Kidney (tissue), 14 donors: ENCODE data around the gene GPR143. TPM values are rescaled to one million over a fixed set of nuclear protein-coding genes. Genes with fewer than 3 reads are reported as not detected.

Source experiments
- DNase-seq, 5 donors: peaks; one replicate each; pipeline ENCODE4 v3.0.0-alpha.2; 2013 to 2020
- FAIRE-seq: peaks from 2 replicates; lab custom pipeline; 2012; peaks lifted over from hg19 to GRCh38; lab: Jason Lieb, UNC
- H3K27ac ChIP-seq, 2 donors: one replicate each; pipeline ENCODE4 v1.7.0; 2013; ENCODE audit warnings: low read depth in 2 of 2, low read length in 2 of 2, inconsistent platforms in 1 of 2
- H3K27me3 ChIP-seq: one replicate; pipeline ENCODE4 v1.7.1; 2013; ENCODE audit warnings: low read length, inconsistent platforms; ENCODE audit not compliant: control insufficient read depth, insufficient read depth
- H3K36me3 ChIP-seq, 3 donors: one replicate each; pipeline versions ENCODE4 v1.7.0 to v1.7.1; 2013; ENCODE audit warnings: low read length in 3 of 3, control low read depth in 1 of 3, inconsistent platforms in 1 of 3; ENCODE audit not compliant: insufficient read depth in 3 of 3, control insufficient read depth in 2 of 3
- H3K4me1 ChIP-seq, 3 donors: one replicate each; pipeline versions ENCODE4 v1.7.0 to v1.7.1; 2013; ENCODE audit warnings: low read length in 3 of 3, inconsistent platforms in 1 of 3, low read depth in 1 of 3; ENCODE audit not compliant: control insufficient read depth in 2 of 3, insufficient read depth in 2 of 3
- H3K4me3 ChIP-seq, 3 donors: one replicate each; pipeline versions ENCODE4 v1.7.0 to v1.8.1; 2013; ENCODE audit warnings: low read length in 3 of 3, control low read depth in 1 of 3, inconsistent platforms in 1 of 3
- H3K9ac ChIP-seq, 3 donors: one replicate each; pipeline versions ENCODE4 v1.7.0 to v1.7.1; 2013; ENCODE audit warnings: low read length in 3 of 3, control low read depth in 1 of 3, inconsistent platforms in 1 of 3
- H3K9me3 ChIP-seq, 3 donors: one replicate each; pipeline versions ENCODE4 v1.7.0 to v1.7.1; 2013; ENCODE audit warnings: low read length in 3 of 3, control low read depth in 1 of 3, inconsistent platforms in 1 of 3; ENCODE audit not compliant: control insufficient read depth in 2 of 3, insufficient read depth in 1 of 3
- CTCF ChIP-seq: IDR thresholded peaks from 3 replicates; pipeline ENCODE4 v1.5.1; 2012; ENCODE audit warnings: mild to moderate bottlenecking, moderate library complexity, borderline replicate concordance; ENCODE audit not compliant: insufficient read depth; ENCODE audit errors: extremely low read depth
- intact Hi-C: fragments of 100-400 bp; cut with DNase I; formaldehyde crosslinking; loops from one replicate; pipeline ENCODE4 v1.11.1; 2022
- polyA plus RNA-seq: library from polyadenylated mRNA; stranded (reverse); fragments of 350-450 nt; fragmentation: Illumina TruSeq; extraction: RNeasy Lipid Tissue Mini Kit (QIAGEN cat#74804); gene quantifications from one replicate; pipeline ENCODE4 v1.2.3, GENCODE V29; 2014; ENCODE audit warnings: low read depth, low replicate concordance; ENCODE audit not compliant: insufficient read depth
- total RNA-seq: library from RNA; stranded (reverse); fragmentation: NEBNext Ultra II Directional; extraction: Animal tissue kit (Norgen Biotek cat#: 25700); gene quantifications from one replicate; pipeline ENCODE4 v1.2.1, GENCODE V29; 2021
- donor health status: control.
- donor health status: control.
- donor health status: control.
- donor health status: control.
- donor health status: control.
- donor health status: DM: yes; HTN: yes; CAD: no.
- donor health status: Normal renal cell carcinoma (clear cell type).

GPR143 gene
- total and polyA plus RNA-seq, 2 donors from 2014 or later, result 8.2 to 8.7 TPM

DNA sequence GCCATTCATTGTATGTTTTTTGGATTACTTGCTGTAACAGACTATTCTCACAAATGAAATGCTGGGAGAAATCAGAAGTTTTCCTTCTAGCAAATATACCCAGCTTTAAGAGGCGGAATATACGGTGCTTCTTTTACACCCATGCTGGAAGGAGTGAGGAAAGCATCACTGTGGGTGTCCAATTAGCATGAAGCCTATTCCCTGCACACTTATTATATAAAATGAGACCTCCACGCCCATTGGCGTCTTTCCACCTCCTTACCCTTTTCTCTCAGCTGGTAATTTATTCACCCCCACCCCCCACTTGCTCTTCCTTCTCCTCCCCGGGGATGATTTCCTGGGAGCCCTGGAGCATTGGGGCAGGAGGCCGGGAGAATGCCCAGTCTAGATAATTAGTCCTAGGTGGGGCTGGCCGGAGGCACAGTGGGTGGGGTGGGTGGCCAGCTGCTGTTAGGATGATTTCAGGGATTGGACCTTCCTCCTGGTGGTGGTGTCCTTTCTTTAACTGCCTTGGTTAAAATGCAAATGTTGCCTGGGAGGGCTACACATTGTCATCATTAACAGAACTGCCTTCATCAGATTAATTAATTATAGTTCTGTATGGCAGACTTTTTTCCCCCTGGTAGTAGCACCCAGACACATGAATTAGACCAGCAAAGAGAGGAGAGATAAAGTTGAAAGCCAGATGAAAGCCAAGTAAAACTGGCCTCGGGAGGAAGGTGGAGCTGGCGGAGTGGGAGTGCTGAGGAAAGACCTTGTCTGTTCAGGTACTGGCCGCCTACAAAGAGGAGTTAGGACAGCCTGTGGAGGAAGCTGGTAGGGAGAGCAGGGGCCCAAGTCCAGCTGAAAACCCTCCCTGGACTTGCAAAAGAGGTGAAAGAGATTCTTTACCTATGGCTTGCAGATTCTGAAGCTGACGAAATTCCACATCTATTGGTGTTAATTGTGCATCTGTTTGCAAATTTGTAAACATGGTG, 32.0 kb upstream of the GPR143 start:
- H3K36me3 ChIP-seq, result no peaks in the 10 kb centered on the region
- no peak overlapping the region for H3K27ac ChIP-seq
- no peak for TF ChIP-seq CTCF
- H3K4me3 ChIP-seq, result no peak overlapping the region
- H3K27me3 ChIP-seq, result no peaks in the 10 kb centered on the region
- H3K9me3 ChIP-seq, result no peaks in the 10 kb centered on the region
- DNase-seq (no peak), FAIRE-seq (no peak)
- intact Hi-C loops, result no loop called here
- H3K9ac ChIP-seq, result no peak overlapping the region
- H3K4me1 ChIP-seq, result no peaks in the 10 kb centered on the region

GRCh38 chrX:9794495-9794894, 28.8 kb upstream of the GPR143 start:
- H3K27me3 ChIP-seq, result no peaks in the 10 kb centered on the region
- FAIRE-seq (no peak), DNase-seq (no peak)
- no peaks in the 10 kb centered on the region for H3K4me1 ChIP-seq
- H3K4me3 ChIP-seq, result no peak overlapping the region
- no peak overlapping the region for H3K9ac ChIP-seq
- intact Hi-C loops, result no loop called here
- no peaks in the 10 kb centered on the region for H3K9me3 ChIP-seq
- no peaks in the 10 kb centered on the region for H3K36me3 ChIP-seq
- H3K27ac ChIP-seq, result no peak overlapping the region
- no peak for TF ChIP-seq CTCF

DNA sequence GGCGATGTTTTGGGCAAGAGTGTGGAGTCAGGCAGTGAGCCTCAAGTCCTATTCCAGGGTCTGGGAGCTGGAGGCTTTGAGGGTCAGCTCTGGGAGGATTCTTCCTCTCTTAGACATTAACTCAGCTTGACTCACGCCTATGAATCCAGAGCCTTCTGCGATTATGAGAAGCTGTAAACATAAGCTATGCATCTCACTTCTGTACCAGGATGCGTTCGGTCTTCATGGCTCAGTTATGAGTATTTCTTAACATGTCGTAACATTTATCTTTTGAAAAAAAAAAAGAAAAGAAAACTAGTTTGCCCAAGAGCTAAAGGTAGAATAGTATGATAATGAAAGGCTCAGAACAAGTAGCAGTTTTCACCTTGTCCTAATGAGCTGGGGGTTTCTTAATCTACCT, 25.2 kb upstream of the GPR143 start:
- FAIRE-seq, result no peak
- peaks cover 8% of the 10 kb centered on the region for H3K27me3 ChIP-seq

More for the DNA sequence above, 25.2 kb upstream of the GPR143 start:
- no peak overlapping the region for H3K27ac ChIP-seq
- intact Hi-C loops, result no loop called here
- H3K9ac ChIP-seq, result no peak overlapping the region
- H3K4me3 ChIP-seq, result no peak overlapping the region
- H3K36me3 ChIP-seq, result no peaks in the 10 kb centered on the region
- H3K4me1 ChIP-seq, result peaks cover 4 to 6% (median 4%) of the 10 kb centered on the region in 3 donors
- DNase-seq, result no peak
- H3K9me3 ChIP-seq, result no peaks in the 10 kb centered on the region
- no peak for TF ChIP-seq CTCF
